ENCODE data around the gene CYB5RL. TPM values are rescaled to one million over a fixed set of nuclear protein-coding genes. Genes with fewer than 3 reads are reported as not detected.

Gene CYB5RL
- total RNA-seq, 1 experiment from 2014 or later, result 3.6 TPM

- Histone ChIP-seq H3K4me1 (ENCODE audit: insufficient read depth, low read length) (peaks cover 7% of the 10 kb centered on the region), H3K9ac (ENCODE audit: low read length) (no peak overlapping the region), H3K27me3 (ENCODE audit: low read length) (no peaks in the 10 kb centered on the region), H3K9me2 (replicated peaks; ENCODE audit: low read length) (no peaks in the 10 kb centered on the region), H3K27ac (ENCODE audit: low read length) (no peak overlapping the region), H4K20me1 (ENCODE audit: low read length) (no peaks in the 10 kb centered on the region), H3K79me2 (ENCODE audit: low read length) (no peaks in the 10 kb centered on the region), H3F3A (ENCODE audit: low read length, unreplicated experiment) (no peaks in the 10 kb centered on the region), H3K9me3 (ENCODE audit: low read length) (no peaks in the 10 kb centered on the region), H3K4me2 (ENCODE audit: low read length) (no peak overlapping the region), H3K4me3 (ENCODE audit: low read length) (no peak overlapping the region), H3K36me3 (ENCODE audit: low read depth, low read length) (no peaks in the 10 kb centered on the region), H2AFZ (ENCODE audit: low read length) (no peak overlapping the region)
- ChIA-PET POLR2A (ENCODE audit: unreplicated experiment) (no interaction called here), CTCF (interaction anchor here (0.6 kb wide), 1 partner anchor 30 kb away, joined by 3 read pairs; no protein-coding TSS in a partner anchor)
- DNase-seq (no peak), ATAC-seq (no peak)
- TF ChIP-seq EZH2phosphoT487 (IDR thresholded peaks at IDR 0.05; ENCODE audit: borderline replicate concordance, low read length), result no peak
- TF ChIP-seq CTCF (conservative IDR thresholded peaks at IDR 0.05; ENCODE audit: low read depth, low read length), result no peak
- no peak for TF ChIP-seq EZH2 (IDR thresholded peaks at IDR 0.05; ENCODE audit: low read length, unreplicated experiment)
- BruUV-seq (replicated peaks), result no TSS peak
- intact Hi-C loops (cut with micrococcal nuclease), result no loop called here
Observed at GRCh38 chr1:54244655-54245054, 44.8 kb upstream of the CYB5RL start.

GRCh38 chr1:54243022-54243421 lies 43.2 kb upstream of the CYB5RL start:
- H3K4me2 ChIP-seq (ENCODE audit: low read length), result no peak overlapping the region
- no peaks in the 10 kb centered on the region for H3K36me3 ChIP-seq (ENCODE audit: low read depth, low read length)
- H3K27me3 ChIP-seq (ENCODE audit: low read length), result no peaks in the 10 kb centered on the region
- POLR2A ChIA-PET (ENCODE audit: unreplicated experiment), result no interaction called here
- H4K20me1 ChIP-seq (ENCODE audit: low read length), result no peaks in the 10 kb centered on the region
- ATAC-seq, result no peak
- no peaks in the 10 kb centered on the region for H3K9me3 ChIP-seq (ENCODE audit: low read length)
- no peaks in the 10 kb centered on the region for H3K9me2 ChIP-seq (replicated peaks; ENCODE audit: low read length)
- no peak overlapping the region for H3K4me3 ChIP-seq (ENCODE audit: low read length)
- H3K27ac ChIP-seq (ENCODE audit: low read length), result no peak overlapping the region
- CTCF ChIA-PET, result no interaction called here
- TF ChIP-seq EZH2 (IDR thresholded peaks at IDR 0.05; ENCODE audit: low read length, unreplicated experiment), result no peak
- no peak for TF ChIP-seq EZH2phosphoT487 (IDR thresholded peaks at IDR 0.05; ENCODE audit: borderline replicate concordance, low read length)
- TF ChIP-seq CTCF (conservative IDR thresholded peaks at IDR 0.05; ENCODE audit: low read depth, low read length), result no peak
- DNase-seq, result no peak
- no peak overlapping the region for H2AFZ ChIP-seq (ENCODE audit: low read length)
- H3K79me2 ChIP-seq (ENCODE audit: low read length), result no peaks in the 10 kb centered on the region
- no TSS peak for BruUV-seq (replicated peaks)
- no peak overlapping the region for H3K9ac ChIP-seq (ENCODE audit: low read length)
- no peaks in the 10 kb centered on the region for H3K4me1 ChIP-seq (ENCODE audit: insufficient read depth, low read length)
- no peaks in the 10 kb centered on the region for H3F3A ChIP-seq (ENCODE audit: low read length, unreplicated experiment)
- intact Hi-C loops (cut with micrococcal nuclease), result no loop called here

GRCh38 chr1:54241364-54241763 lies 41.5 kb upstream of the CYB5RL start:
- no peaks in the 10 kb centered on the region for H3K79me2 ChIP-seq (ENCODE audit: low read length)
- ChIA-PET CTCF (no interaction called here), POLR2A (ENCODE audit: unreplicated experiment) (no interaction called here)
- H4K20me1 ChIP-seq (ENCODE audit: low read length), result no peaks in the 10 kb centered on the region
- no peaks in the 10 kb centered on the region for H3F3A ChIP-seq (ENCODE audit: low read length, unreplicated experiment)
- H3K36me3 ChIP-seq (ENCODE audit: low read depth, low read length), result no peaks in the 10 kb centered on the region
- no peak overlapping the region for H3K9ac ChIP-seq (ENCODE audit: low read length)
- H3K4me2 ChIP-seq (ENCODE audit: low read length), result no peak overlapping the region
- no peaks in the 10 kb centered on the region for H3K9me3 ChIP-seq (ENCODE audit: low read length)
- H3K4me1 ChIP-seq (ENCODE audit: insufficient read depth, low read length), result no peaks in the 10 kb centered on the region
- no peak for DNase-seq
- intact Hi-C loops (cut with micrococcal nuclease), result no loop called here
- H2AFZ ChIP-seq (ENCODE audit: low read length), result no peak overlapping the region
- no peak overlapping the region for H3K4me3 ChIP-seq (ENCODE audit: low read length)
- H3K9me2 ChIP-seq (replicated peaks; ENCODE audit: low read length), result no peaks in the 10 kb centered on the region
- TF ChIP-seq EZH2phosphoT487 (IDR thresholded peaks at IDR 0.05; ENCODE audit: borderline replicate concordance, low read length), result no peak
- TF ChIP-seq EZH2 (IDR thresholded peaks at IDR 0.05; ENCODE audit: low read length, unreplicated experiment), result no peak
- no peak for TF ChIP-seq CTCF (conservative IDR thresholded peaks at IDR 0.05; ENCODE audit: low read depth, low read length)
- no peak overlapping the region for H3K27ac ChIP-seq (ENCODE audit: low read length)
- ATAC-seq, result no peak
- no TSS peak for BruUV-seq (replicated peaks)
- no peaks in the 10 kb centered on the region for H3K27me3 ChIP-seq (ENCODE audit: low read length)

Measured in PC-3 (cell line).